H1 (cell line): ENCODE measurements around the gene OMP. TPM values are rescaled to one million over a fixed set of nuclear protein-coding genes. Genes with fewer than 3 reads are reported as not detected.

Experiments used
- CTCF ChIA-PET: fragments of 300-600 bp; sonication (Branson Sonifier 250); formaldehyde crosslinking; loops from one replicate; lab custom pipeline; 2021; ENCODE audit not compliant: partially characterized antibody; lab: Charles Lee
- POLR2A ChIA-PET: fragments of 300-600 bp; sonication (Branson Sonifier 250); formaldehyde crosslinking; loops from one replicate; lab custom pipeline; 2021; ENCODE audit warnings: inconsistent platforms; ENCODE audit not compliant: partially characterized antibody; lab: Charles Lee
- DNase-seq, 2 experiments: peaks; one replicate each; pipeline versions ENCODE4 v3.0.0 to v3.0.0-alpha.2; 2010 to 2022; ENCODE audit warnings: low spot score in 2 of 2, low read depth in 1 of 2, mixed read lengths in 1 of 2
- FAIRE-seq: peaks from 2 replicates; lab custom pipeline; 2011; peaks lifted over from hg19 to GRCh38; lab: Jason Lieb, UNC
- H2AFZ ChIP-seq: 2 replicates; pipeline ENCODE4 v1.8.1; 2012; ENCODE audit warnings: low read length, inconsistent platforms
- H2AK5ac ChIP-seq: 2 replicates; pipeline ENCODE4 v1.6.1; 2013; ENCODE audit warnings: low read depth, low read length
- H2BK120ac ChIP-seq: replicated peaks from 2 replicates; pipeline ENCODE3; 2013; ENCODE audit warnings: low read depth, low read length, inconsistent platforms
- H2BK12ac ChIP-seq: 2 replicates; pipeline ENCODE4 v1.6.1; 2013; ENCODE audit warnings: low read depth, low read length
- H2BK15ac ChIP-seq: 2 replicates; pipeline ENCODE4 v1.6.1; 2013; ENCODE audit warnings: low read length
- H2BK20ac ChIP-seq: 2 replicates; pipeline ENCODE4 v1.6.1; 2013; ENCODE audit warnings: low read length
- H2BK5ac ChIP-seq: 2 replicates; pipeline ENCODE4 v1.6.1; 2013; ENCODE audit warnings: low read depth, low read length
- H3K14ac ChIP-seq: 2 replicates; pipeline ENCODE4 v1.6.1; 2013; ENCODE audit warnings: inconsistent platforms; ENCODE audit not compliant: insufficient read length
- H3K18ac ChIP-seq: 2 replicates; pipeline ENCODE4 v1.6.1; 2013; ENCODE audit warnings: low read length; ENCODE audit errors: extremely low read depth
- H3K23ac ChIP-seq: 2 replicates; pipeline ENCODE4 v1.6.1; 2013; ENCODE audit warnings: inconsistent platforms; ENCODE audit not compliant: insufficient read length
- H3K23me2 ChIP-seq: 2 replicates; pipeline ENCODE4 v1.6.1; 2013; ENCODE audit warnings: low read depth, low read length
- H3K27ac ChIP-seq: 2 replicates; pipeline ENCODE4 v1.6.1; 2011; ENCODE audit warnings: low read depth, low read length, inconsistent platforms
- H3K27me3 ChIP-seq, 4 experiments: replicated peaks in 1 of 4; 1 replicate in 1 of 4; 2 replicates in 3 of 4; pipeline versions ENCODE4 v1.6.1 to v1.8.1; 2011 to 2013; ENCODE audit warnings: low read length in 3 of 4, mild to moderate bottlenecking in 3 of 4, inconsistent platforms in 2 of 4, mixed read lengths in 2 of 4, moderate library complexity in 1 of 4; ENCODE audit not compliant: control insufficient read depth in 3 of 4, insufficient read depth in 3 of 4; ENCODE audit errors: extremely low read depth in 1 of 4
- H3K36me3 ChIP-seq, 4 experiments: 2 replicates each; pipeline versions ENCODE4 v1.6.1 to v1.8.1; 2011 to 2013; ENCODE audit warnings: mild to moderate bottlenecking in 4 of 4, low read length in 3 of 4, moderate library complexity in 2 of 4, control low read depth in 1 of 4, inconsistent platforms in 1 of 4; ENCODE audit not compliant: insufficient read depth in 4 of 4, control insufficient read depth in 2 of 4
- H3K4ac ChIP-seq: replicated peaks from 2 replicates; pipeline ENCODE3; 2013; ENCODE audit warnings: low read length, low read depth, mixed read lengths, inconsistent platforms; ENCODE audit not compliant: insufficient read length
- H3K4me1 ChIP-seq, 4 experiments: replicated peaks in 1 of 4; 1 replicate in 1 of 4; 2 replicates in 3 of 4; pipeline versions ENCODE4 v1.6.1 to v1.8.1; 2011 to 2013; ENCODE audit warnings: low read length in 3 of 4, inconsistent platforms in 2 of 4, mixed read lengths in 1 of 4; ENCODE audit not compliant: insufficient read depth in 4 of 4, control insufficient read depth in 3 of 4
- H3K4me2 ChIP-seq, 2 experiments: 2 replicates each; pipeline versions ENCODE4 v1.6.1 to v1.8.1; 2011 to 2013; ENCODE audit warnings: low read depth in 2 of 2, low read length in 2 of 2, control low read depth in 1 of 2, inconsistent platforms in 1 of 2, mild to moderate bottlenecking in 1 of 2; ENCODE audit not compliant: insufficient read depth in 1 of 2
- H3K4me3 ChIP-seq, 4 experiments: fragments of 200-600, 300-600 bp in 1 of 4; sonication (generic), shearing (Covaris generic), sonication (Bioruptor Twin) in 1 of 4; 2 replicates each; pipeline versions ENCODE4 v1.5.1 to v1.8.1; 2011 to 2016; ENCODE audit warnings: low read length in 4 of 4, low read depth in 3 of 4, control low read depth in 2 of 4, inconsistent platforms in 2 of 4, mild to moderate bottlenecking in 2 of 4, mixed read lengths in 1 of 4, moderate library complexity in 1 of 4; ENCODE audit not compliant: insufficient read depth in 2 of 4; ENCODE audit errors: extremely low read depth in 1 of 4
- H3K56ac ChIP-seq: replicated peaks from 2 replicates; pipeline ENCODE3; 2013; ENCODE audit warnings: low read depth, mild to moderate bottlenecking, mixed read lengths, low read length, inconsistent platforms; ENCODE audit not compliant: insufficient read length
- H3K79me1 ChIP-seq: 2 replicates; pipeline ENCODE4 v1.6.1; 2013; ENCODE audit warnings: low read depth, low read length, control low read depth
- H3K79me2 ChIP-seq, 2 experiments: 2 replicates each; pipeline versions ENCODE4 v1.6.1 to v1.8.1; 2012 to 2013; ENCODE audit warnings: low read length in 2 of 2, mild to moderate bottlenecking in 2 of 2, inconsistent platforms in 1 of 2; ENCODE audit not compliant: insufficient read depth in 2 of 2, control insufficient read depth in 1 of 2
- H3K9ac ChIP-seq, 4 experiments: replicated peaks in 1 of 4; 1 replicate in 1 of 4; 2 replicates in 3 of 4; pipeline versions ENCODE4 v1.6.1 to v1.8.1; 2011 to 2013; ENCODE audit warnings: low read depth in 3 of 4, low read length in 3 of 4, control low read depth in 2 of 4, mild to moderate bottlenecking in 2 of 4, moderate library complexity in 2 of 4, inconsistent platforms in 1 of 4; ENCODE audit errors: extremely low read depth in 1 of 4
- H3K9me3 ChIP-seq, 2 experiments: 2 replicates each; pipeline versions ENCODE4 v1.6.1 to v1.8.1; 2012 to 2013; ENCODE audit warnings: mild to moderate bottlenecking in 2 of 2, moderate library complexity in 2 of 2, control low read depth in 1 of 2, inconsistent platforms in 1 of 2, low read depth in 1 of 2, low read length in 1 of 2, mixed read lengths in 1 of 2; ENCODE audit not compliant: insufficient read depth in 2 of 2
- H4K20me1 ChIP-seq, 2 experiments: replicated peaks in 1 of 2; 2 replicates each; pipeline versions ENCODE3 to v1.8.1; 2011 to 2013; ENCODE audit warnings: inconsistent platforms in 2 of 2, low read length in 2 of 2, mild to moderate bottlenecking in 1 of 2; ENCODE audit not compliant: insufficient read depth in 2 of 2, control insufficient read depth in 1 of 2
- H4K5ac ChIP-seq: 2 replicates; pipeline ENCODE4 v1.6.1; 2013; ENCODE audit warnings: low read length, low read depth, mixed read lengths, inconsistent platforms; ENCODE audit not compliant: insufficient read length
- H4K8ac ChIP-seq: 2 replicates; pipeline ENCODE4 v1.8.0; 2013; ENCODE audit warnings: mild to moderate bottlenecking, moderate library complexity, low read length, inconsistent platforms; ENCODE audit not compliant: insufficient read depth; ENCODE audit errors: extremely low read depth
- H4K91ac ChIP-seq: replicated peaks from 2 replicates; pipeline ENCODE3; 2013; ENCODE audit warnings: low read length, mixed read lengths, inconsistent platforms; ENCODE audit not compliant: insufficient read length
- BCL11A ChIP-seq, 2 experiments: IDR thresholded peaks; one replicate each; pipeline ENCODE4 v1.6.1; 2011; ENCODE audit warnings: low read depth in 2 of 2, low read length in 2 of 2, mild to moderate bottlenecking in 2 of 2
- EZH2 ChIP-seq: fragments of 200-600 bp; sonication (generic); IDR thresholded peaks from 2 replicates; pipeline ENCODE4 v1.7.1; 2012; ENCODE audit warnings: low read depth, mild to moderate bottlenecking, moderate library complexity, low read length, inconsistent platforms; ENCODE audit not compliant: severe bottlenecking
- KDM1A ChIP-seq: fragments of 200-600, 300-600 bp; sonication (generic); IDR thresholded peaks from 2 replicates; pipeline ENCODE4 v1.7.1; 2016; ENCODE audit warnings: mild to moderate bottlenecking, low read length, borderline replicate concordance
- NRF1 ChIP-seq: IDR thresholded peaks from 2 replicates; pipeline ENCODE4 v1.6.1; 2011; ENCODE audit warnings: mild to moderate bottlenecking, low read depth, low read length, improper control_type of control experiment
- POLR2A ChIP-seq, 2 experiments: IDR thresholded peaks; 1 replicate in 1 of 2; 2 replicates in 1 of 2; pipeline ENCODE4 v1.6.1; 2011; ENCODE audit warnings: low read depth in 2 of 2, low read length in 2 of 2, mild to moderate bottlenecking in 2 of 2; ENCODE audit errors: control extremely low read depth in 1 of 2
- RXRA ChIP-seq: IDR thresholded peaks from 2 replicates; pipeline ENCODE4 v1.6.1; 2011; ENCODE audit warnings: low read depth, mild to moderate bottlenecking, low read length, moderate library complexity; ENCODE audit not compliant: insufficient read depth
- SAP30 ChIP-seq: fragments of 300-600 bp; sonication (generic); IDR thresholded peaks from 2 replicates; pipeline ENCODE4 v1.7.1; 2012; ENCODE audit warnings: low read length, moderate library complexity, mild to moderate bottlenecking, inconsistent platforms; ENCODE audit not compliant: insufficient read depth, insufficient replicate concordance
- SP1 ChIP-seq: IDR thresholded peaks from 2 replicates; pipeline ENCODE4 v1.6.1; 2011; ENCODE audit warnings: low read depth, low read length
- SRF ChIP-seq: IDR thresholded peaks from 2 replicates; pipeline ENCODE4 v1.6.1; 2011; ENCODE audit warnings: mild to moderate bottlenecking, low read depth, low read length, moderate library complexity
- TBP ChIP-seq: IDR thresholded peaks from 2 replicates; pipeline ENCODE4 v1.6.1; 2011; ENCODE audit warnings: low read depth, low read length, improper control_type of control experiment
- WGBS, 2 experiments: shearing (Covaris generic) in 1 of 2; methylation state at CpG; one replicate each; pipeline versions ENCODE4 v1.1.6 to v1.1.7; 2013 to 2015; ENCODE audit warnings: low lambda C conversion rate in 2 of 2, mixed read lengths in 2 of 2, inconsistent platforms in 1 of 2, low coverage in 1 of 2, missing lambda C conversion rate in 1 of 2; ENCODE audit not compliant: insufficient replicate concordance in 2 of 2, insufficient coverage in 1 of 2, insufficient read length in 1 of 2; ENCODE audit errors: extremely low coverage in 1 of 2, missing lambda C conversion rate in 1 of 2; 5-methylcytosine and 5-hydroxymethylcytosine counted together
- polyA plus RNA-seq, 7 experiments: library from polyadenylated mRNA; depleted of rRNA in 3 of 7; stranded (reverse) in 5 of 7; unstranded in 2 of 7; fragments of >200 nt in 5 of 7; fragments of 200-250 nt in 2 of 7; gene quantifications; 1 replicate in 5 of 7; 2 replicates in 1 of 7; 4 replicates in 1 of 7; pipeline versions ENCODE4 v1.2.1 to v1.2.3, GENCODE V29; 2011 to 2013; ENCODE audit warnings: missing spikeins in 2 of 7, mixed read lengths in 2 of 7
- total RNA-seq: library from RNA; stranded (reverse); fragmentation: NEBNext Ultra II Directional; extraction: Animal tissue kit (Norgen Biotek cat#: 25700); gene quantifications from 2 replicates; pipeline ENCODE4 v1.2.1, GENCODE V29; 2021

The OMP gene
- total and polyA plus RNA-seq, 2 of the 8 experiments (the other 6 are each of a cell fraction or from before 2014, with no cell fraction given): not detected

DNA sequence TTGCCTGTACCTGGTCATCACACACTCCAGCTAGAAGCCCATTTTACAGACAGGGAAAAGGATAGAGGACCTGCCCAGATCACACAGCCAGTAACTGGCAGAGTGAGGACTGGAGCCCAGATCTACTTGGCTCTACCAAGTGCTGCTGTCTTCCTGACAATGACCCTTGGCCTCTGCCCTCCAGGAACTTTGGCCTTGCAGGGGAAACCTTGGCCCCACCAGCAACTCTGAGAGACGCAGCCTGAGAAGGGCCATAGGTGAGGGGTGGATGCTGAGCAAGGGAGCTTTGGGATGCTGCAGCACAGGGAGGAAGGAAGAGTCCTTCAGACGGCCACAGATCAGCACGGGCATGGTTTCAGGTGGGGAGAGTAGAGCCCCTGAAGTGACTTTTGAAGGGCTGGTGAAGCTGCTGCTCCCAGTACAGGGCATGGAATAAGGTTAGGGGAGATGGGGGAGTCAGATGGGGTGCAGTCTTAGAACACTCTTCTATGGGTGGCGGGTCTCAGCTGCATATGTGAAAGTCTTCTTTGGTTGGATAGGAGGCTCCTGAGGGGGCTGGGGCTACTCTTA lies 37.9 kb upstream of the OMP start:
- no peak overlapping the region for H2BK12ac ChIP-seq
- no peak for DNase-seq
- H3K4me2 ChIP-seq: no peak overlapping the region; a peak in 1 of 4 replicates
- FAIRE-seq: no peak
- H4K20me1 ChIP-seq: no peaks in the 10 kb centered on the region
- no peak overlapping the region for H2AFZ ChIP-seq
- H3K27ac ChIP-seq: no peak overlapping the region
- peaks cover 0 to 7% (median under 1%) of the 10 kb centered on the region in 4 experiments; a peak in 5 of 7 replicates for H3K4me1 ChIP-seq
- ChIA-PET CTCF (interaction anchor here (0.6 to 5.2 kb wide), 17 partner anchors 10 to 1908 kb away, joined by 3 to 80 read pairs (median 5); partner anchors contain the start of genes MYO7A and OMP), POLR2A (no interaction called here)
- H3K27me3 ChIP-seq: peaks cover 0 to 3% (median 0%) of the 10 kb centered on the region in 4 experiments; a peak in 3 of 7 replicates
- H3K4me3 ChIP-seq: no peak overlapping the region
- H3K56ac ChIP-seq: no peak overlapping the region
- no peak overlapping the region for H3K14ac ChIP-seq
- H2BK5ac ChIP-seq: no peak overlapping the region
- 88% methylated on average over 4 of the region's 4 CpGs; no CpG with 5 or more reads in 1 of the 2 experiments for WGBS, 2 experiments
- no peak overlapping the region for H4K8ac ChIP-seq
- H3K18ac ChIP-seq: no peak overlapping the region
- H2BK120ac ChIP-seq: no peak overlapping the region
- H3K9ac ChIP-seq: no peak overlapping the region
- no peaks in the 10 kb centered on the region for H3K36me3 ChIP-seq
- H3K23ac ChIP-seq: no peak overlapping the region
- no peak overlapping the region for H4K91ac ChIP-seq
- H3K79me1 ChIP-seq: no peaks in the 10 kb centered on the region; the same call in 1 of the 2 replicates
- H2BK15ac ChIP-seq: no peak overlapping the region
- no peak overlapping the region for H2BK20ac ChIP-seq
- H2AK5ac ChIP-seq: no peak overlapping the region
- H4K5ac ChIP-seq: no peak overlapping the region
- H3K23me2 ChIP-seq: peaks cover 13% of the 10 kb centered on the region
- no peak overlapping the region for H3K4ac ChIP-seq
- H3K79me2 ChIP-seq: no peaks in the 10 kb centered on the region
- TF ChIP-seq SRF (no peak), SP1 (no peak), SAP30 (no peak), TBP (no peak), EZH2 (no peak), RXRA (no peak), NRF1 (no peak), BCL11A (IDR thresholded peaks at IDR 0.05; ENCODE audit: low read depth in 2 of 2, low read length in 2 of 2) (no peak), POLR2A (IDR thresholded peaks at IDR 0.05; ENCODE audit: control extremely low read depth in 1 of 2, low read depth in 2 of 2, low read length in 2 of 2) (no peak), KDM1A (no peak)
- TF ChIP-seq, all 59 proteins: peak for 0
- H3K9me3 ChIP-seq: no peaks in the 10 kb centered on the region
